NCI-H1105 (cell line): ENCODE results near the gene UBL4A.

Experiments used
- DNase-seq: peaks from one replicate; lab custom pipeline; 2025; lab: John Stamatoyannopoulos, UW

Gene UBL4A

DNA sequence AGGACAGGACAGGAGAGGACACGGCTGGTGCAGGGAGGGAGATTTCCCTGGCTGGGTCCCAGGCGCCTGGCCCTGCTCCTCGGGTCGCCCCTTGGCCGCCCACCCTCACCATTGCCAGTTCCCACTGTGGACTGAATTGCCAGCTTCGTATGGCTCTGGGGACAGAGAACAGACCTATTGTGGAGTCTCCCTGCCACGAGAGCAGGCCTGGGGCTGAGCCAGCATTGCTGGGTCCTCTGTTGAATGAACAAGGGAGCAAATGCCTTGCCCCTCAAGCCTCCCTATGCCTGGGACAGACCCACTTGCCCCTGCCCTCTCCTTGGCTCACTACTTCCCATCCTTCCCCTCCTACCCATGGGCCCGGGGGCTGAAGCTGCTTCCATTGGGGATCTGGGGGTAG, 24.0 kb downstream of the UBL4A start:
- no peak for DNase-seq

DNA sequence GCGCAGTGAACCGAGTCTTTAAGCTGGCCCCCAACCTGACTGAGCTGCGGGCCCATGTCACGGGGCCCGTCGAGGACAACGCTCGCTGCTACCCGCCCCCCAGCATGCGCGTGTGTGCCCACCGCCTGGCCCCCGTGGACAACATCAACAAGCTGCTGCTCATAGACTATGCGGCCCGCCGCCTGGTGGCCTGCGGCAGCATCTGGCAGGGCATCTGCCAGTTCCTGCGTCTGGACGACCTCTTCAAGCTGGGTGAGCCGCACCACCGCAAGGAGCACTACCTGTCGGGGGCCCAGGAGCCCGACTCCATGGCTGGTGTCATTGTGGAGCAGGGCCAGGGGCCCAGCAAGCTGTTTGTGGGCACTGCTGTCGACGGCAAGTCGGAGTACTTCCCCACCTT, 26.1 kb downstream of the UBL4A start:
- DNase-seq = no peak

DNA sequence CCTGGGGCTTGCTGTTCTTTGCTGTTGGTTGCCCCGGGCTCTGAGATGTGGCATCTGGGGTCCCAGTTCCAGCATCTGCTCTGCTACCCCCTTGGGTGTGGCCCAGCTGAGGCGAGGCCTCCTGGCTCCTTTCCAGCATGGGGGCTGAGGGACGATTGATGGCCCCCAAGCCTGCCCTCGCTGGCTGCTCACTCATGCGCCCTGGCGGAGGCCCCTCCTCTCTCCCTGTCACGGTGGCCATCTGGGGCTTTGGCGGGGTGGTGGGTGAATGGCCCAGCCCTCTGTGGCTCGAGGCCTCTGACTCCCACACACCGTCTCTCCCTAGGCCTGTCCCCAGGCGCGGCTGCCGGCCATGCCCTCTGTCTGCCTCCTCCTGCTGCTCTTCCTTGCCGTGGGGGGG, 26.6 kb downstream of the UBL4A start:
- DNase-seq = no peak

GRCh38 chrX:154458954-154459778, 27.2 kb downstream of the UBL4A start:
- DNase-seq = peak; percentile 63

DNA sequence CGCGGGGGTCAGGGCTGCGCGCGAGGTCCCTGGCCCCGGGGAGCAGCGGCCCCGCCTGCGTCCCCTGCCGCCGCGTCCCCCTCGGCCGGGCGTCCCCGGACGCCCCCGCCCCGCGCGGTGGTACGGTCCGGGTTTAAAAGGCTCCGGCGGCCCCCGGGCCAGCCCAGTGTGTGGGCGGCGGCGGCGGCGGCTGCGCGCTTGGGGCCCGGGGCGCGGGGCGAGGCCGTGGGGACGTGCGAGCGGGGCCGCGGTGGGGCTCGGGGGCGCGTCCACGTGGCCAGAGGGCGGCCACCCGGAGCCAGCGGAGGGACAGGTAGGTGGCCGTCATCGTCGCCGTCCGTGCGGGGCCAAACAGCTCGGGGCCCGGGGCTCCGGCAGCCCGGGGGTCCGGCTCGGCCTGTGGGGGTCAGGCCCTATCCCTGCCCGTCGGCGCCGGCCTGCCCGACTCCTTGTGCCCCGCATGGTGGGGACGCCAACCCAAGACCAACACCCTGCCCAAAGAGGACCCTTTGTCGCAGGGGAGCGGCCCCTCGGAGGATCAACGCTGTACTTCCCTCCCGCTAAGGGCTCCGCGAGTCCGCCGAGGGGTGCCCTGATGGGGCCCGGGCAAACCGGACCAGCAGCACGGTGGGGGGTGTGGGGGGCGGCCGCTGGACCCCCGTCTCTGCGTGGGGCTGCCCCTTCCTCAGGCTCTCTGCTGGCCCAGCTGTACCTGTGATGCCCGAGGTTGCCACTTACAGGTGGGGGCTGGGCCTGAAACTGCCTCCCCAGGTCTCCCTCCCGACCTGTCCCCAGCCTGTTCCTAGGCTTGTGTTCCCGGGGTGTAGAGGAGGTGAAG, 28.1 kb downstream of the UBL4A start, which contains the start of gene PLXNA3:
PLXNA3 (plus strand) TSS at position 166 of the 838 bp plus-strand sequence. CDS start 1,903 bp downstream, outside the sequence.
- DNase-seq = peak; percentile 64

DNA sequence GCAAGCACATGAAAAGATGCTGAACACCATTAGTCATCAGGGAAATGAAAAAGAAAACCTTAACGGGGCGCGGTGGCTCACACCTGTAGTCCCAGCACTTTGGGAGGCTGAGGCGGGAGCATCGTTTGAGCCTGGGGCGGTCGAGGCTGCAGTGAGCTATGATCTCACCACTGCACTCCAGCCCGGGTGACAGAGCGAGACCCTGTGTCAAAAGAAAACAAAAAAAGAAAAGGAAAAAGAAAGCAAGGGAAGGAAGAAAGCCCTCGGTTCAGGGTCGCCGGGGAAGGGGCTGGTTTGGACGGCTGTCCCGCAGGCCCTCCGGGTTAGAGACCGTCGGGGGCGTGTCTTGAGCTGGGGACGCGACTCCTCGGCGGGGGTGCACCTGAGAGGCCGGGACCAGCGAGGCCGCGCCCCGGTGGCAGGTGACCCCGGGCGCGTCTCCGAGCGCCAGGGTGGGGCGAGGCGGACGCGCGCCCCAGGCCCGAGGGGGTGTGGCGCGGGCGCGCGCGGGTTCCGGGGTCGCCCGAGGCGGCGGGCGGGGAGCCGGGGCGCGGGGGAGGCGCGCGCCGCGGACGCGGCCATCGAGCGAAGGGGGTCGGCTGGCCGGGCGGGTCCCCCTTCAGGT, 28.8 kb downstream of the UBL4A start:
- peak; percentile 83 for DNase-seq

DNA sequence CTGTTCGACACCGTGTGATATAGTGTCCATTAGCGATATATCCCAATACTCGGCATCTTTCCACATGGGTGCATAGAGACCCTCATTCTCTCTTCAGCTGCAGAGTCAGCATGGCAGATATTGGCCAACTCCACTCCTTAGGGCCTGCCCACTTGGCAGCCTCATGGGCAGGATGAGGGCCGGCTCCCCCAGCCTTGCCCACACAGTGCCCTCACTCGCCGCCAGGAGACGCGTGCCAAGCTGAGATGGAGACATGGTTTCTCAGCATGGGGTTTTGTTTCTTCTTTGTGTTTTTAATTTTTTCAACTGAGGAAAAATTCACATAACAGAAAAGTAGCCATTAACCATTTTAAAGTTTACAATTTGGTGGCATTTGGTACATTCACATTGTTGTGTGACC, 33.6 kb downstream of the UBL4A start:
- no peak for DNase-seq

- DNase-seq = no peak
These were observed 36.1 kb downstream of the UBL4A start for GRCh38 chrX:154450312-154450711.

GRCh38 chrX:154449618-154450017, 36.8 kb downstream of the UBL4A start:
- DNase-seq = no peak

- no peak for DNase-seq
These were observed 37.9 kb downstream of the UBL4A start for GRCh38 chrX:154448484-154448883.

GRCh38 chrX:154446430-154446829, 40.0 kb downstream of the UBL4A start:
- no peak for DNase-seq

DNA sequence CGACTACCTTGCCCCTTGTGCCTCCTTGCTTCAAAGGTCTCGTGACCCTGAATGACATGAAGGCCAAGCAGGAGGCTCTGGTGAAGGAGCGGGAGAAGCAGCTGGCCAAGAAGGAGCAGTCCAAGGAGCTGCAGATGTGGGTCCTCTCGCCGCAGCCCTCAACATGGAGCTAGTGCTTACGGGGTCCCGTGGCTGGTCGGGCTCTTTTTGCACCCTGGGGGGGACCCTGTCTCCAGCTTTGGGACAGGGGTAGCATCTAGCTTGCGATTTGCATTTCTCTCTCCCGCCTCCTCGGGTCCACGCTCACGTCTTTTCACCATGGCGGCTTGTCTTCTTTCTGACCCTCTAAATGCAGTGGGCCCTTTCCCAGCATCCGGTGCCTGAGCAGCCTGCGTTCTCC, 40.6 kb downstream of the UBL4A start:
- no peak for DNase-seq

DNA sequence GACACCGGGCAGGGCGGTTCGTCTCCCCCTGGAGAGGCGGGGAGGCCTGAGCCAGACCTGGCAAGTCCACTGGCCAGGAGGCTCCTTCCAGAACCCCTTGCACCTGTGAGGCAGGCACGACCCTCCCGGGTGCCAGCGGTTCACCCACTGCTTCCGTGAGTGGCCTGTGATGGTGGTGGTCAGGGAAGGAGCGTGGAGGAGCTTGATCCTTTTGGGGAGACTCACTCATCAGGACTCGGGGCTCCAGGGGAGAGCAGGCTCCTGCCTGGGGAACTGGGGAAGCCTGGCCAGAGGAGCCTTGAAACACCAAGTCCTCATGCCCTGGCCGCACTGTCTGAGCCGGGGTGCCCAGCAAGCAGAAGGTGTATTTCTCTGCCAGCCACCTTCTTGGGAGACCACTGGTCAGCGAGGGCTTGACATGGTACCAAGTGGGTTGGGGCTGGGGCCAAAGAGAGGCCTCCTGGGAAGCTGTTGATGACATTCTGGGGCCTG, 41.6 kb downstream of the UBL4A start:
- no peak for DNase-seq

DNA sequence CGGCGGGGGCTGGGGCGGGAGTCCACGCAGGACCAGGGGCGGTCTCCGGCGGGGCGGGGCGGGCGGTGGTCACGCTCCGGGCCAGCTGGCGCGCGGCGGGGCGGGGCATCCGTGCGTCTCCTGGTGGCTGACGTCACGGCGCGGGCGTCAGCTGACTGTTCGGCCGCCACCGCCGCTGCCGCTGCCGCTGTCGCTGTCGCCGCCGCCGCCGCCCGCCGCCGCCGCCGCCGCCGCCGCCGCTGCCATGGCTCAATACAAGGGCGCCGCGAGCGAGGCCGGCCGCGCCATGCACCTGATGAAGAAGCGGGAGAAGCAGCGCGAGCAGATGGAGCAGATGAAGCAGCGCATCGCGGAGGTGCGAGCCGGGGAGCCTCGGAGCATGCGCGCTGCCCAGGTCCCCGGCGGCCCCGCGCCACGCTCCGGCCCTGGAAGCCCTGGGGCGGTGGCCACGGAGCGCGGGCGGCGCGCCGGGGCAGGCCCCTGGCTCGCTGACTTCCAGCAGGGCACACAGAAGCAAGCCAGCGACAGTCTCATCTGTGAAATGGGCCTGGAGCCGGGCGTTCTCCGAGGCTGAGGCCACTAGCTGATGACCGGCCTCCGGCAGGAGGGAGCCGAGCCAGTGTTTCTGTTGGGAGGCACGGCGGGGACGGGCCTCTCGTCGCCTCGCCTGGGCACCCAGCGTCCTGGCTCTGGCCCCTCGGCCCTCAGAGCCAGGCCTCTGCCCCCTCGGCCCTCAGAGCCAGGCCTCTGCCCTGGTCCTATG, 42.2 kb downstream of the UBL4A start, which contains the start of gene FAM50A:
FAM50A (plus strand) TSS at position 150 of the 763 bp plus-strand sequence; CDS start at position 245, 95 bp downstream.
- peak; percentile 81 for DNase-seq

GRCh38 chrX:154443479-154443910, 42.9 kb downstream of the UBL4A start:
- DNase-seq = peak; percentile 11

DNA sequence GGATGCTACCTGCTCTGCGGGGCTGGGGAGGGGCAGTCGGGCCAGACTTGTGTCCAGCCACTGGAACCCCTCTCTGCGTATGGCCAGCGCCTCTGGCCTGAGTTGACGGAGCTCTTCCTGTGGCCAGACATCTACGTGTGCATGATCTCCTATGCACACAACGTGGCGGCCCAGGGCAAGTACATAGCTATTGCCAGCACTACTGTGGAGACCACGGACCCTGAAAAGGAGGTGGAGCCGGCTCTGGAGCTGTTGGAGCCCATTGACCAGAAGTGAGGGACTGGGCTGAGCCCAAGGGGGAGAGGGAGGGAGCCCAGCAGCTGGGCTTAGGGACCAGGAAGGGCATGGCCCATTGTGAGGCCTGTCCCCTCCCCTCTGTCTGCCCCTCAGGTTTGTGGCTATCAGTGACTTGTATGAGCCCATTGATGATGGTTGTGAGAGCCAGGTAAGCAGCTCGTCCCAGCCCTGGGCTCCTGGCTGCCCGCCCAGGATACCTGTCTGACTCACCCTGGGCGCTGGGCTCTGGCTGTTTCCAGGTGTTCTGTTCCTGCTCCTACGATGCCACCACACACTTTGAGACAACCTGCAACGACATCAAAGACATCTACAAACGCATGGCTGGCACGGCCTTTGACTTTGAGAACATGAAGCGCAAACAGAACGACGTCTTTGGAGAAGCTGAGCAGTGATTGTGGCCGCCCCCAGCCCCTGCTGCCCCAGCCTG, 44.3 kb downstream of the UBL4A start:
- DNase-seq = no peak

DNA sequence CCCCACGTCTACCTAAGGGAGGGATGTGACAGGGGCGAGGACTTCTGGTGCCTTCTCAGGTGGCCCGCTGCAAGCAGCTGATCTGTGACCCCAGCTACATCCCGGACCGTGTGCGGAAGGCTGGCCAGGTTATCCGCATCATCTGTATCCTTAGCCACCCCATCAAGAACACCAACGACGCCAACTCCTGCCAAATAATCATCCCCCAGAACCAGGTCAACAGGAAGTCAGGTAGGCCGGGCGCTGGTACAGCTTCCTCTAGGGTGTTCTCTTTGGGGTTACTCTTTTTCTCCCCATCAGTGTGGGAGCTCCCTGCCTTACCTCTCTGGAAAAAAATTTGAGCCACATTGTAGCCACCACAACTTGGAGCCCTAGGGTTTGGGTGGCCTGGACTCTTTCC, 44.9 kb downstream of the UBL4A start:
- DNase-seq = no peak

- no peak for DNase-seq
These were observed 45.6 kb downstream of the UBL4A start for GRCh38 chrX:154440623-154441357.

- DNase-seq = no peak
These were observed 46.6 kb downstream of the UBL4A start for GRCh38 chrX:154439841-154440240.
